Mesothelial cell of epicardium (in vitro differentiated cells): ENCODE measurements around the gene STKLD1. TPM values are rescaled to one million over a fixed set of nuclear protein-coding genes. Genes with fewer than 3 reads are reported as not detected.

Source experiments
- DNase-seq, 2 experiments: peaks; one replicate each; pipeline ENCODE4 v3.0.0; 2021; ENCODE audit warnings: low spot score in 2 of 2; ENCODE audit not compliant: unreplicated experiment in 2 of 2
- H3K27ac Mint-ChIP-seq: 2 replicates; pipeline ENCODE4 v1.8.0; 2021; ENCODE audit warnings: mixed read lengths
- H3K27me3 Mint-ChIP-seq: 2 replicates; pipeline ENCODE4 v1.8.0; 2021; ENCODE audit warnings: low read depth, mixed read lengths
- H3K36me3 Mint-ChIP-seq: 2 replicates; pipeline ENCODE4 v1.8.0; 2021; ENCODE audit warnings: mixed read lengths
- H3K4me1 Mint-ChIP-seq: 2 replicates; pipeline ENCODE4 v1.8.0; 2021; ENCODE audit warnings: mixed read lengths
- H3K4me3 Mint-ChIP-seq: 2 replicates; pipeline ENCODE4 v1.8.0; 2021; ENCODE audit warnings: mild to moderate bottlenecking, moderate library complexity, mixed read lengths
- H3K9me3 Mint-ChIP-seq: 2 replicates; pipeline ENCODE4 v1.8.0; 2021; ENCODE audit warnings: mixed read lengths
- total RNA-seq: library from RNA; stranded (reverse); gene quantifications from 3 replicates; pipeline ENCODE4 v1.2.1, GENCODE V29; 2021
- TF ChIP-seq, protein P1 (sequence below): fragments of 200-600 bp; sonication (generic); IDR thresholded peaks from one replicate; pipeline ENCODE4 v1.5.0; 2021; ENCODE audit warnings: antibody characterized with exemption; ENCODE audit not compliant: unreplicated experiment

STKLD1 gene
- total RNA-seq, 1 donor from 2014 or later, result 6.7 TPM

GRCh38 chr9:133369422-133369821, 6.7 kb upstream of the STKLD1 start:
- Mint-ChIP-seq H3K4me3 (no peak overlapping the region), H3K36me3 (peaks cover 6% of the 10 kb centered on the region), H3K9me3 (no peaks in the 10 kb centered on the region), H3K4me1 (peaks cover 16% of the 10 kb centered on the region), H3K27ac (no peak overlapping the region), H3K27me3 (no peaks in the 10 kb centered on the region)
- TF ChIP-seq, protein P1, sequence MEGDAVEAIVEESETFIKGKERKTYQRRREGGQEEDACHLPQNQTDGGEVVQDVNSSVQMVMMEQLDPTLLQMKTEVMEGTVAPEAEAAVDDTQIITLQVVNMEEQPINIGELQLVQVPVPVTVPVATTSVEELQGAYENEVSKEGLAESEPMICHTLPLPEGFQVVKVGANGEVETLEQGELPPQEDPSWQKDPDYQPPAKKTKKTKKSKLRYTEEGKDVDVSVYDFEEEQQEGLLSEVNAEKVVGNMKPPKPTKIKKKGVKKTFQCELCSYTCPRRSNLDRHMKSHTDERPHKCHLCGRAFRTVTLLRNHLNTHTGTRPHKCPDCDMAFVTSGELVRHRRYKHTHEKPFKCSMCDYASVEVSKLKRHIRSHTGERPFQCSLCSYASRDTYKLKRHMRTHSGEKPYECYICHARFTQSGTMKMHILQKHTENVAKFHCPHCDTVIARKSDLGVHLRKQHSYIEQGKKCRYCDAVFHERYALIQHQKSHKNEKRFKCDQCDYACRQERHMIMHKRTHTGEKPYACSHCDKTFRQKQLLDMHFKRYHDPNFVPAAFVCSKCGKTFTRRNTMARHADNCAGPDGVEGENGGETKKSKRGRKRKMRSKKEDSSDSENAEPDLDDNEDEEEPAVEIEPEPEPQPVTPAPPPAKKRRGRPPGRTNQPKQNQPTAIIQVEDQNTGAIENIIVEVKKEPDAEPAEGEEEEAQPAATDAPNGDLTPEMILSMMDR, result no peak
- no peak for DNase-seq

- H3K4me3 Mint-ChIP-seq, result no peak overlapping the region
- TF ChIP-seq, protein P1, result no peak
- no peaks in the 10 kb centered on the region for H3K9me3 Mint-ChIP-seq
- no peak for DNase-seq
- H3K4me1 Mint-ChIP-seq, result peaks cover 21% of the 10 kb centered on the region
- no peaks in the 10 kb centered on the region for H3K27me3 Mint-ChIP-seq
- H3K27ac Mint-ChIP-seq, result no peak overlapping the region
- H3K36me3 Mint-ChIP-seq, result peaks cover 6% of the 10 kb centered on the region
Observed at GRCh38 chr9:133369933-133370332, 6.2 kb upstream of the STKLD1 start.

DNA sequence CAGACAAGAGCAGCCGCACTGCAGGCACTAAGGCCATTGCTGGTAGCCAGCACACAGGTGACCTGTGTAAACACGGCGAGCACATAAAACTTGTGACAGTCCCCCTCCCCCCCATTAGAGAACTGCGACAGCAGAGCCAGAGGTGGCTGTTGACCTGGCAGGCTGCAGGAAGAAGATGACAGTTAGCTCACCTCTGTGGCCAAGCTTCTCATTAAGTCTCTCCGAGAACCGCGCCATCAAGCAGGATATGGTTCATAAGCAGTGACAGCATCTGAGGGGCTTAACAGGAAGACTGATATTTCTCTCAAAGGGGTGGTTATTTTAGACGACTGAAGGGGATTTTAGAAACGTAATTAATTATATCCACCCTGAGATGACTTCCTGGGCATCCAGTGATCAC, 5.5 kb upstream of the STKLD1 start:
- Mint-ChIP-seq H3K36me3 (peaks cover 2% of the 10 kb centered on the region), H3K9me3 (no peaks in the 10 kb centered on the region), H3K4me3 (no peak overlapping the region), H3K4me1 (peaks cover 23% of the 10 kb centered on the region), H3K27me3 (no peaks in the 10 kb centered on the region), H3K27ac (no peak overlapping the region)
- DNase-seq, result no peak
- TF ChIP-seq, protein P1, result no peak

GRCh38 chr9:133371261-133371711, 4.9 kb upstream of the STKLD1 start:
- Mint-ChIP-seq H3K4me3 (no peak overlapping the region), H3K27me3 (no peaks in the 10 kb centered on the region), H3K36me3 (peaks cover 2% of the 10 kb centered on the region), H3K4me1 (peaks cover 23% of the 10 kb centered on the region), H3K9me3 (no peaks in the 10 kb centered on the region), H3K27ac (no peak overlapping the region)
- TF ChIP-seq, protein P1, result no peak
- no peak for DNase-seq

GRCh38 chr9:133372144-133372543, 4.0 kb upstream of the STKLD1 start:
- Mint-ChIP-seq H3K27me3 (no peaks in the 10 kb centered on the region), H3K9me3 (no peaks in the 10 kb centered on the region), H3K4me3 (no peak overlapping the region), H3K4me1 (peaks cover 23% of the 10 kb centered on the region), H3K27ac (no peak overlapping the region), H3K36me3 (peaks cover 2% of the 10 kb centered on the region)
- DNase-seq, result no peak
- TF ChIP-seq, protein P1, result no peak

DNA sequence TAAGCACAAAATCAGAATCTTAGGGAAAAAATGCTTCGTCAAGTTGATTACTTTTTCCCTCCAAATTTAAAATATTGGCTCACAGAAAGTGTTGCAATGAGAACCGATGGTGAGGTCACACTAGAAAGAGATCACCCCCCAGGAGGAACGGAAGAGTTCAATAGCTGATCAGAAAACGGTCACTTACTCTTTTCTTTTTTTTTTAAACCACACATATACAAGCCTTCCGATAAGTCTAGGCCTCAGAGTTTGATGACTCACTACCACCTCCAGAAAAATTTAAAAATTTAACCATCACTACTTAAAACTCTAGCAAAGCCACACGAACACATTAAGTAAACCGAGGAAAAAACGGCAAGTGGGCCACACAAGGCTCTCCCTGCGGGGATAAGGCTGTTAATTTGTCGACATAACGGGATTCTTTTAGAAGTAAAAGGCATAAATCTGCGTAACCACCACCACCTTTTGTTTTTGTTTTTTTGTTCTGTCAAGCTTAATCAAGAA, 1.5 kb upstream of the STKLD1 start:
- Mint-ChIP-seq H3K9me3 (no peaks in the 10 kb centered on the region), H3K4me1 (peaks cover 22% of the 10 kb centered on the region), H3K27ac (peak overlapping the region; percentile 99), H3K27me3 (no peaks in the 10 kb centered on the region), H3K36me3 (peaks cover 2% of the 10 kb centered on the region), H3K4me3 (peak overlapping the region; percentile 97)
- TF ChIP-seq, protein P1, result no peak
- DNase-seq, result no peak
